Neural cell (in vitro differentiated cells): ENCODE measurements around the gene ANXA4. TPM values are rescaled to one million over a fixed set of nuclear protein-coding genes. Genes with fewer than 3 reads are reported as not detected.

Experiments
- H2AFZ ChIP-seq: fragments of 200-600, 300-800 bp; sonication (generic), shearing (Covaris generic); 2 replicates; pipeline ENCODE4 v1.6.0; 2014; ENCODE audit warnings: low read depth, mild to moderate bottlenecking, antibody characterized with exemption, low read length, moderate library complexity
- H3F3A ChIP-seq: fragments of 200-600 bp; shearing (Covaris generic); 2 replicates; pipeline ENCODE4 v1.6.1; 2016; ENCODE audit warnings: mild to moderate bottlenecking, moderate library complexity, mixed read lengths, antibody characterized with exemption, low read length; ENCODE audit not compliant: insufficient read depth, poor library complexity, severe bottlenecking
- H3K27ac ChIP-seq: fragments of 200-600, 300-800 bp; sonication (generic), shearing (Covaris generic); 2 replicates; pipeline ENCODE4 v1.5.1; 2014; ENCODE audit warnings: mild to moderate bottlenecking, low read length, moderate library complexity
- H3K27me3 ChIP-seq: fragments of 300-800, 200-600 bp; sonication (generic), shearing (Covaris generic); 2 replicates; pipeline ENCODE4 v1.6.0; 2014; ENCODE audit warnings: mild to moderate bottlenecking, low read depth, low read length, moderate library complexity; ENCODE audit not compliant: insufficient read depth
- H3K36me3 ChIP-seq: fragments of 300-800, 200-600 bp; sonication (generic), shearing (Covaris generic); 2 replicates; pipeline ENCODE4 v1.5.1; 2014; ENCODE audit warnings: mild to moderate bottlenecking, antibody characterized with exemption, low read length, moderate library complexity; ENCODE audit not compliant: insufficient read depth
- H3K4me2 ChIP-seq: fragments of 300-800, 200-600 bp; sonication (generic), shearing (Covaris generic); 2 replicates; pipeline ENCODE4 v1.6.0; 2014; ENCODE audit warnings: mild to moderate bottlenecking, low read length
- H3K4me3 ChIP-seq: fragments of 300-800, 200-600 bp; sonication (generic), shearing (Covaris generic); 2 replicates; pipeline ENCODE4 v1.5.1; 2014; ENCODE audit warnings: mild to moderate bottlenecking, low read length, moderate library complexity
- H3K79me2 ChIP-seq: fragments of 200-600 bp; shearing (Covaris generic); replicated peaks from 2 replicates; pipeline ENCODE4 v1.6.0; 2014; ENCODE audit warnings: mild to moderate bottlenecking, low read length, moderate library complexity; ENCODE audit not compliant: insufficient read depth
- H3K9ac ChIP-seq: fragments of 300-800, 200-600 bp; sonication (generic), shearing (Covaris generic); 2 replicates; pipeline ENCODE4 v1.6.1; 2016; ENCODE audit warnings: mild to moderate bottlenecking, low read length, mixed read lengths
- H3K9me2 ChIP-seq: fragments of 200-600 bp; shearing (Covaris generic); 2 replicates; pipeline ENCODE4 v1.6.1; 2016; ENCODE audit warnings: mild to moderate bottlenecking, low read length, mixed read lengths; ENCODE audit not compliant: insufficient read depth
- H3K9me3 ChIP-seq: fragments of 200-600, 300-800 bp; sonication (generic), shearing (Covaris generic); 2 replicates; pipeline ENCODE4 v1.6.1; 2016; ENCODE audit warnings: mild to moderate bottlenecking, mixed run types, low read length, moderate library complexity, mixed read lengths
- H4K20me1 ChIP-seq: fragments of 200-600 bp; shearing (Covaris generic); 2 replicates; pipeline ENCODE4 v1.6.1; 2016; ENCODE audit warnings: mild to moderate bottlenecking, mixed run types; ENCODE audit not compliant: insufficient read depth
- CTCF ChIP-seq: fragments of 450-650 bp; IDR thresholded peaks from 2 replicates; pipeline ENCODE4 v1.5.1; 2014; ENCODE audit warnings: antibody characterized with exemption, mild to moderate bottlenecking, moderate library complexity; ENCODE audit not compliant: poor library complexity, severe bottlenecking
- EZH2 ChIP-seq: fragments of 200-600, 300-800 bp; shearing (Covaris generic), sonication (generic); IDR thresholded peaks from 2 replicates; pipeline ENCODE4 v1.6.1; 2014; ENCODE audit warnings: antibody characterized with exemption, low read length, borderline replicate concordance, mild to moderate bottlenecking; ENCODE audit not compliant: insufficient read depth, poor library complexity, severe bottlenecking
- MXI1 ChIP-seq: fragments of 450-650 bp; conservative IDR thresholded peaks from 2 replicates; pipeline ENCODE4 v1.6.1; 2014; ENCODE audit warnings: antibody characterized with exemption, mild to moderate bottlenecking; ENCODE audit not compliant: poor library complexity, severe bottlenecking
- RAD21 ChIP-seq: fragments of 450-650 bp; conservative IDR thresholded peaks from 2 replicates; pipeline ENCODE4 v1.6.1; 2014; ENCODE audit warnings: antibody characterized with exemption, mild to moderate bottlenecking, moderate library complexity
- REST ChIP-seq: IDR thresholded peaks from 2 replicates; pipeline ENCODE4 v1.6.1; 2012; ENCODE audit warnings: borderline replicate concordance
- SMC3 ChIP-seq: fragments of 450-650 bp; conservative IDR thresholded peaks from 2 replicates; pipeline ENCODE4 v1.6.1; 2014; ENCODE audit warnings: antibody characterized with exemption, mild to moderate bottlenecking, moderate library complexity; ENCODE audit not compliant: poor library complexity
- polyA plus RNA-seq: library from polyadenylated mRNA; depleted of rRNA; stranded (reverse); fragments of >200 nt; gene quantifications from 2 replicates; pipeline ENCODE4 v1.2.3, GENCODE V29; 2014

ANXA4 gene
- polyA plus RNA-seq, 1 donor from 2014 or later = 1.8 TPM

GRCh38 chr2:69753659-69754363 lies 11.9 kb downstream of the ANXA4 start:
- H3K27ac ChIP-seq = no peak overlapping the region
- no peak overlapping the region for H3K4me2 ChIP-seq
- H2AFZ ChIP-seq = no peak overlapping the region
- H3F3A ChIP-seq = no peaks in the 10 kb centered on the region
- no peaks in the 10 kb centered on the region for H3K9me2 ChIP-seq
- no peaks in the 10 kb centered on the region for H4K20me1 ChIP-seq
- no peak overlapping the region for H3K4me3 ChIP-seq
- no peaks in the 10 kb centered on the region for H3K79me2 ChIP-seq
- H3K9ac ChIP-seq = no peak overlapping the region
- H3K36me3 ChIP-seq = no peaks in the 10 kb centered on the region
- H3K9me3 ChIP-seq = no peaks in the 10 kb centered on the region
- no peaks in the 10 kb centered on the region for H3K27me3 ChIP-seq
- TF ChIP-seq RAD21 (no peak), MXI1 (no peak), EZH2 (no peak), CTCF (no peak), REST (no peak), SMC3 (no peak)

- Histone ChIP-seq H3K27me3 (no peaks in the 10 kb centered on the region), H3K9me3 (no peaks in the 10 kb centered on the region), H3K4me3 (no peak overlapping the region), H3F3A (no peaks in the 10 kb centered on the region), H4K20me1 (no peaks in the 10 kb centered on the region), H2AFZ (no peak overlapping the region), H3K36me3 (no peaks in the 10 kb centered on the region), H3K79me2 (no peaks in the 10 kb centered on the region), H3K9me2 (no peaks in the 10 kb centered on the region), H3K4me2 (no peak overlapping the region), H3K27ac (no peak overlapping the region), H3K9ac (no peak overlapping the region)
- TF ChIP-seq CTCF = no peak
Measured at GRCh38 chr2:69754633-69755032, 12.7 kb downstream of the ANXA4 start.
